Measurements from ENCODE around the gene C6orf47. TPM values are rescaled to one million over a fixed set of nuclear protein-coding genes. Genes with fewer than 3 reads are reported as not detected.

C6orf47 gene
- total RNA-seq, 2 donors from 2014 or later, result 14.0 to 14.9 TPM

DNA sequence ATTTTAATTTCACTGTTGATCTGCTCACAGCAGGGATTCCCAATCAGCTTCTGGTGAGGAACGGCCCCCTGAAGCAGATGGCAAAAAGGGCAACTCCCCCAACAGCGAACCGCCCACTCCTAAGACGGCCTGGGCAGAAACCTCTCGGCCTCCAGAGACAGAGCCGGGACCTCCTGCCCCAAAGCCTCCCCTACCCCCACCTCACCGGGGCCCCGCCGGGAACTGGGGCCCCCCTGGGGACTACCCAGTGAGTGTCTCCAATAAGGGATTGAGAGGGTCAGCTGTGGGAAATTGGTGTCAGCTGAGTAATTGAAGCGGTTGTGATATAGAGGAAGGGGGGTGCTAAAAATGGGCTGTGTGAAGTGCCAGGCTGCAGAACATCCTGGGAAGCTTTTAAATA lies 33.6 kb downstream of the C6orf47 start:
- Mint-ChIP-seq H3K4me1 (peaks cover 11% of the 10 kb centered on the region), H3K36me3 (ENCODE audit: low read depth) (peaks cover 94% of the 10 kb centered on the region), H3K4me3 (no peak overlapping the region), H3K9me3 (no peaks in the 10 kb centered on the region), H3K27ac (peak overlapping the region; percentile 55), H3K27me3 (ENCODE audit: insufficient read depth) (no peaks in the 10 kb centered on the region)
- Histone ChIP-seq H3K9me3 (ENCODE audit: control insufficient read depth, low read length) (no peaks in the 10 kb centered on the region), H3K4me3 (ENCODE audit: low read length) (no peak overlapping the region), H3K27ac (ENCODE audit: low read depth, low read length) (no peak overlapping the region), H3K27me3 (ENCODE audit: control insufficient read depth, insufficient read depth, low read length, poor library complexity, severe bottlenecking) (no peaks in the 10 kb centered on the region), H3K4me1 (ENCODE audit: control insufficient read depth, insufficient read depth, low read length) (no peaks in the 10 kb centered on the region), H3K9ac (ENCODE audit: extremely low read depth, low read length, poor library complexity, severe bottlenecking) (no peak overlapping the region), H3K36me3 (ENCODE audit: control insufficient read depth, insufficient read depth, low read length) (peaks cover 95% of the 10 kb centered on the region)
- TF ChIP-seq, protein P1, sequence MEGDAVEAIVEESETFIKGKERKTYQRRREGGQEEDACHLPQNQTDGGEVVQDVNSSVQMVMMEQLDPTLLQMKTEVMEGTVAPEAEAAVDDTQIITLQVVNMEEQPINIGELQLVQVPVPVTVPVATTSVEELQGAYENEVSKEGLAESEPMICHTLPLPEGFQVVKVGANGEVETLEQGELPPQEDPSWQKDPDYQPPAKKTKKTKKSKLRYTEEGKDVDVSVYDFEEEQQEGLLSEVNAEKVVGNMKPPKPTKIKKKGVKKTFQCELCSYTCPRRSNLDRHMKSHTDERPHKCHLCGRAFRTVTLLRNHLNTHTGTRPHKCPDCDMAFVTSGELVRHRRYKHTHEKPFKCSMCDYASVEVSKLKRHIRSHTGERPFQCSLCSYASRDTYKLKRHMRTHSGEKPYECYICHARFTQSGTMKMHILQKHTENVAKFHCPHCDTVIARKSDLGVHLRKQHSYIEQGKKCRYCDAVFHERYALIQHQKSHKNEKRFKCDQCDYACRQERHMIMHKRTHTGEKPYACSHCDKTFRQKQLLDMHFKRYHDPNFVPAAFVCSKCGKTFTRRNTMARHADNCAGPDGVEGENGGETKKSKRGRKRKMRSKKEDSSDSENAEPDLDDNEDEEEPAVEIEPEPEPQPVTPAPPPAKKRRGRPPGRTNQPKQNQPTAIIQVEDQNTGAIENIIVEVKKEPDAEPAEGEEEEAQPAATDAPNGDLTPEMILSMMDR (conservative IDR thresholded peaks at IDR 0.05), result no peak
- WGBS, 2 experiments (ENCODE audit: insufficient coverage in 1 of 2, insufficient read length in 1 of 2), result 96 to 100% methylated on average over 1 to 10 of the region's 10 CpGs
- DNase-seq, result no peak

DNA sequence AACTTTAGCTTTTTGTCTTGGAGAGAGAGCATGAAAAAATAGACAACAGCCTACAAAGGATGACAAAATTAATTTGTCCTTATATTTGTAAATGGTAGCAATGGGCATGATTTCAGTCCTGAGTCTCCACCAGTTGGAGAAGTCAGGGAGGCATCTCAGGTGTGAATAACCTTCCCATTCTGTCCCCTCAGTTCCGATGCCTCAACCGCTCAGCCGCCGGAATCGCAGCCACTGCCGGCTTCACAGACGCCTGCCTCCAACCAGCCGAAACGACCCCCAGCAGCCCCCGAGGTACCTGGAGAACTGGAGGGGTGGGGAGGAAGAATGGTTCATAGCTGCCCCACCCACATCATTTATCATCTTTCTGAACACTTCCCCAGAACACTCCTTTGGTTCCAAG lies 36.5 kb downstream of the C6orf47 start:
- no peak overlapping the region for H3K27ac Mint-ChIP-seq

DNA sequence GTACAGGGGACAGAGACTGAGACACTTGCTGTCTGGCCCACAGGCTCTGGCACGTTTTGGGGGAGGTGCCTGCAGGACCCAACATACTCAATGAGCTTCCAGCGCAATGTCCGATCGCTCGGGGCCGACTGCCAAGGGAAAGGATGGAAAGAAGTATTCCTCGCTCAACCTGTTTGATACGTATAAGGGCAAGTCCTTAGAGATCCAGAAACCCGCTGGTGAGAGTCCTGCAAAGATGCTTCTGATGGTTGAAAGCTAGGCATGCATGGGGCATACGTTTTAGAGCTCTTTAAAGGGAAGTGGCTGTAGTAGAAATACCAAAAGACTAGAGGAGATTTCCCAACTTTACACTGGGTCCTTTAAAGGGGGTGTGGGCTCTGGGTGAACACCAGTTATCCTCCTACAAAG lies 37.9 kb downstream of the C6orf47 start:
- Mint-ChIP-seq H3K36me3 (ENCODE audit: low read depth) (peaks cover 60% of the 10 kb centered on the region), H3K9me3 (no peaks in the 10 kb centered on the region), H3K27ac (peak overlapping the region; percentile 93), H3K4me1 (peaks cover 11% of the 10 kb centered on the region), H3K27me3 (ENCODE audit: insufficient read depth) (no peaks in the 10 kb centered on the region), H3K4me3 (peak overlapping the region; percentile 89)
- Histone ChIP-seq H3K9me3 (ENCODE audit: control insufficient read depth, low read length) (no peaks in the 10 kb centered on the region), H3K27ac (ENCODE audit: low read depth, low read length) (no peak overlapping the region), H3K4me1 (ENCODE audit: control insufficient read depth, insufficient read depth, low read length) (no peaks in the 10 kb centered on the region), H3K36me3 (ENCODE audit: control insufficient read depth, insufficient read depth, low read length) (peaks cover 58% of the 10 kb centered on the region), H3K9ac (ENCODE audit: extremely low read depth, low read length, poor library complexity, severe bottlenecking) (peak overlapping the region; percentile 99), H3K27me3 (ENCODE audit: control insufficient read depth, insufficient read depth, low read length, poor library complexity, severe bottlenecking) (no peaks in the 10 kb centered on the region), H3K4me3 (ENCODE audit: low read length) (peak overlapping the region; percentile 99)
- DNase-seq, result no peak
- TF ChIP-seq, protein P1 (conservative IDR thresholded peaks at IDR 0.05), result no peak
- WGBS, 2 experiments (ENCODE audit: insufficient coverage in 1 of 2, insufficient read length in 1 of 2), result 89 to 91% methylated on average over 10 of the region's 10 CpGs

More for the DNA sequence above, 36.5 kb downstream of the C6orf47 start:
- H3K27ac ChIP-seq (ENCODE audit: low read depth, low read length), result no peak overlapping the region
- peaks cover 72% of the 10 kb centered on the region for H3K36me3 ChIP-seq (ENCODE audit: control insufficient read depth, insufficient read depth, low read length)
- H3K9me3 ChIP-seq (ENCODE audit: control insufficient read depth, low read length), result no peaks in the 10 kb centered on the region
- no peak overlapping the region for H3K4me3 Mint-ChIP-seq
- H3K36me3 Mint-ChIP-seq (ENCODE audit: low read depth), result peaks cover 74% of the 10 kb centered on the region
- DNase-seq, result no peak
- no peaks in the 10 kb centered on the region for H3K4me1 ChIP-seq (ENCODE audit: control insufficient read depth, insufficient read depth, low read length)
- no peak overlapping the region for H3K4me3 ChIP-seq (ENCODE audit: low read length)
- H3K27me3 Mint-ChIP-seq (ENCODE audit: insufficient read depth), result no peaks in the 10 kb centered on the region
- 96 to 100% methylated on average over 2 to 10 of the region's 10 CpGs for WGBS, 2 experiments (ENCODE audit: insufficient coverage in 1 of 2, insufficient read length in 1 of 2)
- no peaks in the 10 kb centered on the region for H3K27me3 ChIP-seq (ENCODE audit: control insufficient read depth, insufficient read depth, low read length, poor library complexity, severe bottlenecking)
- no peak overlapping the region for H3K9ac ChIP-seq (ENCODE audit: extremely low read depth, low read length, poor library complexity, severe bottlenecking)
- no peaks in the 10 kb centered on the region for H3K9me3 Mint-ChIP-seq
- H3K4me1 Mint-ChIP-seq, result peaks cover 11% of the 10 kb centered on the region
- TF ChIP-seq, protein P1 (conservative IDR thresholded peaks at IDR 0.05), result no peak
